CD14-positive monocyte (primary cell): Measurements from ENCODE around the gene SPATA17. TPM values are rescaled to one million over a fixed set of nuclear protein-coding genes. Genes with fewer than 3 reads are reported as not detected.

Experiments
- DNase-seq, 3 donors: peaks; one replicate each; pipeline ENCODE4 v3.0.0-alpha.2; 2011 to 2022
- H2AFZ ChIP-seq: 2 replicates; pipeline ENCODE4 v1.6.0; 2012; ENCODE audit warnings: mild to moderate bottlenecking, low read depth, low read length, inconsistent platforms; ENCODE audit not compliant: insufficient read depth, poor library complexity, severe bottlenecking
- H3K27ac ChIP-seq, 2 donors: 1 replicate in 1 of 2; 2 replicates in 1 of 2; pipeline ENCODE4 v1.5.1; 2012 to 2013; ENCODE audit warnings: low read length in 2 of 2, control low read depth in 1 of 2, inconsistent platforms in 1 of 2, low read depth in 1 of 2, mild to moderate bottlenecking in 1 of 2
- H3K27me3 ChIP-seq, 2 donors: one replicate each; pipeline versions ENCODE4 v1.6.0 to v1.6.1; 2011 to 2013; ENCODE audit warnings: low read length in 2 of 2; ENCODE audit not compliant: control insufficient read depth in 2 of 2, insufficient read depth in 2 of 2
- H3K36me3 ChIP-seq, 2 donors: replicated peaks in 1 of 2; 1 replicate in 1 of 2; 2 replicates in 1 of 2; pipeline versions ENCODE4 v1.5.1 to v1.6.1; 2012 to 2013; ENCODE audit warnings: low read length in 2 of 2, control low read depth in 1 of 2, inconsistent platforms in 1 of 2, mild to moderate bottlenecking in 1 of 2; ENCODE audit not compliant: insufficient read depth in 2 of 2, control insufficient read depth in 1 of 2
- H3K4me1 ChIP-seq, 2 donors: 1 replicate in 1 of 2; 2 replicates in 1 of 2; pipeline versions ENCODE4 v1.5.1 to v1.6.1; 2012 to 2013; ENCODE audit warnings: low read length in 2 of 2, control low read depth in 1 of 2, inconsistent platforms in 1 of 2, mild to moderate bottlenecking in 1 of 2, moderate library complexity in 1 of 2; ENCODE audit not compliant: insufficient read depth in 2 of 2, control insufficient read depth in 1 of 2
- H3K4me2 ChIP-seq: replicated peaks from 2 replicates; pipeline ENCODE3; 2012; ENCODE audit warnings: low read length, moderate library complexity, mild to moderate bottlenecking; ENCODE audit not compliant: poor library complexity, severe bottlenecking; ENCODE audit errors: extremely low read depth
- H3K4me3 ChIP-seq, 3 experiments: fragments of 200-600 bp in 1 of 3; sonication (generic) in 1 of 3; replicated peaks in 1 of 3; 1 replicate in 2 of 3; 2 replicates in 1 of 3; pipeline ENCODE4 v1.5.1; 2011 to 2013; ENCODE audit warnings: low read length in 3 of 3, mild to moderate bottlenecking in 3 of 3, control low read depth in 2 of 3, low read depth in 2 of 3, inconsistent platforms in 1 of 3, moderate library complexity in 1 of 3
- H3K79me2 ChIP-seq: 2 replicates; pipeline ENCODE4 v1.6.0; 2012; ENCODE audit warnings: mild to moderate bottlenecking, control low read depth, inconsistent platforms, low read length, moderate library complexity; ENCODE audit not compliant: insufficient read depth
- H3K9ac ChIP-seq: 2 replicates; pipeline ENCODE4 v1.6.0; 2017; ENCODE audit warnings: low read length, mild to moderate bottlenecking; ENCODE audit not compliant: insufficient read depth, poor library complexity, severe bottlenecking
- H3K9me3 ChIP-seq, 2 donors: replicated peaks in 1 of 2; 1 replicate in 1 of 2; 2 replicates in 1 of 2; pipeline versions ENCODE4 v1.5.1 to v1.6.1; 2012 to 2013; ENCODE audit warnings: low read length in 2 of 2, control low read depth in 1 of 2; ENCODE audit not compliant: control insufficient read depth in 1 of 2, insufficient read depth in 1 of 2
- H4K20me1 ChIP-seq: 2 replicates; pipeline ENCODE4 v1.6.0; 2012; ENCODE audit warnings: mild to moderate bottlenecking, low read length, control low read depth, moderate library complexity; ENCODE audit not compliant: insufficient read depth
- H3K27ac Mint-ChIP-seq, 7 donors: one replicate each; pipeline ENCODE4 v1.8.0; 2020; ENCODE audit warnings: mild to moderate bottlenecking in 7 of 7, mixed read lengths in 7 of 7, moderate library complexity in 6 of 7, inconsistent platforms in 2 of 7
- H3K27me3 Mint-ChIP-seq, 3 donors: one replicate each; pipeline ENCODE4 v1.8.0; 2021 to 2022; ENCODE audit warnings: low read depth in 3 of 3, mild to moderate bottlenecking in 3 of 3, mixed read lengths in 3 of 3, moderate library complexity in 3 of 3, inconsistent platforms in 1 of 3
- H3K36me3 Mint-ChIP-seq, 2 donors: one replicate each; pipeline ENCODE4 v1.8.0; 2020; ENCODE audit warnings: mixed read lengths in 2 of 2, inconsistent platforms in 1 of 2, mild to moderate bottlenecking in 1 of 2
- H3K4me1 Mint-ChIP-seq: one replicate; pipeline ENCODE4 v1.8.0; 2020; ENCODE audit warnings: mild to moderate bottlenecking, mixed read lengths
- H3K4me3 Mint-ChIP-seq, 2 donors: one replicate each; pipeline ENCODE4 v1.8.0; 2020; ENCODE audit warnings: mild to moderate bottlenecking in 2 of 2, mixed read lengths in 2 of 2, moderate library complexity in 1 of 2
- H3K9me3 Mint-ChIP-seq, 7 donors: one replicate each; pipeline ENCODE4 v1.8.0; 2020 to 2022; ENCODE audit warnings: mixed read lengths in 7 of 7, mild to moderate bottlenecking in 6 of 7, moderate library complexity in 6 of 7, inconsistent platforms in 2 of 7
- CTCF ChIP-seq: fragments of 200-600 bp; IDR thresholded peaks from one replicate; pipeline ENCODE4 v1.8.0; 2022; ENCODE audit warnings: antibody characterized with exemption, mild to moderate bottlenecking
- WGBS: methylation state at CpG from one replicate; pipeline ENCODE4 v1.1.5; 2013; ENCODE audit warnings: missing lambda C conversion rate; ENCODE audit not compliant: insufficient coverage; 5-methylcytosine and 5-hydroxymethylcytosine counted together
- intact Hi-C, 2 donors: fragments of 100-400 bp; cut with micrococcal nuclease; formaldehyde crosslinking; loops; one replicate each; pipeline versions ENCODE4 v1.15.0 to v1.15.1; 2023
- polyA plus RNA-seq, 3 donors: library from polyadenylated mRNA; depleted of rRNA in 1 of 3; unstranded in 2 of 3; stranded (reverse) in 1 of 3; fragments of 300-500 nt in 2 of 3; fragments of >200 nt in 1 of 3; fragmentation: Illumina TruSeq in 2 of 3; gene quantifications; 1 replicate in 2 of 3; 2 replicates in 1 of 3; pipeline ENCODE4 v1.2.3, GENCODE V29; 2012 to 2021

The SPATA17 gene
- polyA plus RNA-seq, 3 donors: 0.28 TPM; not detected in 2

GRCh38 chr1:217718873-217719272, 87.7 kb downstream of the SPATA17 start:
- no peak for TF ChIP-seq CTCF
- no peaks in the 10 kb centered on the region for H3K27me3 ChIP-seq
- no peaks in the 10 kb centered on the region for H3K36me3 Mint-ChIP-seq
- no peak overlapping the region for H3K27ac ChIP-seq
- no peak overlapping the region for H3K9ac ChIP-seq
- WGBS: 33% methylated on average over 1 of the region's 2 CpGs
- H3K36me3 ChIP-seq: no peaks in the 10 kb centered on the region
- no peaks in the 10 kb centered on the region for H3K4me1 Mint-ChIP-seq
- peaks cover 0 to 3% of the 10 kb centered on the region in 2 donors for H3K9me3 ChIP-seq
- H2AFZ ChIP-seq: no peak overlapping the region
- peaks cover 0 to 9% (median 2%) of the 10 kb centered on the region in 7 donors for H3K9me3 Mint-ChIP-seq
- no peaks in the 10 kb centered on the region for H3K79me2 ChIP-seq
- no peak overlapping the region for H3K4me3 Mint-ChIP-seq
- DNase-seq: no peak
- no peaks in the 10 kb centered on the region for H3K4me1 ChIP-seq
- H3K4me3 ChIP-seq: no peak overlapping the region
- no peak overlapping the region for H3K4me2 ChIP-seq
- no peaks in the 10 kb centered on the region for H4K20me1 ChIP-seq
- no peak overlapping the region for H3K27ac Mint-ChIP-seq
- peaks cover 0 to 3% (median 0%) of the 10 kb centered on the region in 3 donors for H3K27me3 Mint-ChIP-seq
- intact Hi-C loops: no loop called here

- WGBS: no CpG with 5 or more reads among the region's 1 CpG
Observed at GRCh38 chr1:217721692-217722091, 90.5 kb downstream of the SPATA17 start.

More at GRCh38 chr1:217721692-217722091, 90.5 kb downstream of the SPATA17 start:
- Mint-ChIP-seq H3K4me1 (no peaks in the 10 kb centered on the region), H3K27me3 (peaks cover 0 to 3% (median 0%) of the 10 kb centered on the region in 3 donors), H3K27ac (no peak overlapping the region), H3K9me3 (peaks cover 0 to 5% (median 0%) of the 10 kb centered on the region in 7 donors), H3K4me3 (no peak overlapping the region), H3K36me3 (no peaks in the 10 kb centered on the region)
- Histone ChIP-seq H3K4me3 (no peak overlapping the region), H3K9me3 (no peaks in the 10 kb centered on the region), H3K79me2 (no peaks in the 10 kb centered on the region), H3K27me3 (no peaks in the 10 kb centered on the region), H3K4me1 (no peaks in the 10 kb centered on the region), H3K9ac (no peak overlapping the region), H3K36me3 (no peaks in the 10 kb centered on the region), H3K27ac (no peak overlapping the region), H4K20me1 (no peaks in the 10 kb centered on the region), H3K4me2 (no peak overlapping the region), H2AFZ (no peak overlapping the region)
- DNase-seq: no peak
- TF ChIP-seq CTCF: no peak
- intact Hi-C loops: no loop called here
